NCI-H1694 (cell line): ENCODE results near the gene PARD3.
"Not testable (repeated sequence)": the region's sequence is repeated elsewhere in the genome, so short reads cannot be mapped to it uniquely, and the experiment has no call there.

ENCODE experiments used
- DNase-seq: peaks from one replicate; lab custom pipeline; 2025; lab: John Stamatoyannopoulos, UW

The PARD3 gene

DNA sequence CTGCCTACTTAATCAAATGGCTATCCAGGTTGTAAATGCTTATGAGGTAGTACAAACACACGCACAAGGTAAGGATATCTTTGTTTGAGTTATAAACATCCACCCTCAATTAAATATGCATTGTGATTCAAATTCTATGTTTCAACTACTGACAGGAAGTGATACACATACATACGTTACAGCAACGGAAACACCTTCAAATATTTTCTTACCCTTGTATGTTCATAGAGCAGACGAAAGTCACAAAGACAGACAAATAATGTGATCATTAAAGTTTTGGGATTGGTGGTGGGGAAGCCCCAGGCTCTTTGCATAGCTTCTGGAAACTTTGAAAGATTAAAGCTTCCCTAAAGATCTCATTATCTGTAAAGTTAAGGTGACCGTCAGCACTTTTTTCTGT lies 521.0 kb downstream of the PARD3 start:
- no peak for DNase-seq

DNA sequence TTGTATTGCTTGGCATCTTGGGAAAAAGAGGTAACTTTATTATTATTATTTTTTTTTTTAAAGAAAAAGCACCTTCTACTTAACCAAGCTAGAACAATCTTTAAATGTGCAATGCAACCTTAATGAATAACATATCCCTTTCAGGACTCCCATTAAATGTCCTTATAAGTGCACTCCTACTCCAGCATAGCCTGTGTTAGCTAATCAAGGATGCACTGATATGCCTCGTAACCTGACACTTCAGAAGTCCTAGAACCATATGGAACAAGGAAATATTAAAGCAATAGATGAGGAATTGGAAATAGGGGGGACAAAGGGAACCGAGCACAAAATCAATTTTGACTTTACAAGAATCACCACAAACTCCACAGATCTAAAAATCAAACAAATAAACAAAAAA lies 522.4 kb downstream of the PARD3 start:
- DNase-seq, result no peak

- DNase-seq, result no peak
Measured at GRCh38 chr10:34292194-34292565, 522.9 kb downstream of the PARD3 start.

DNA sequence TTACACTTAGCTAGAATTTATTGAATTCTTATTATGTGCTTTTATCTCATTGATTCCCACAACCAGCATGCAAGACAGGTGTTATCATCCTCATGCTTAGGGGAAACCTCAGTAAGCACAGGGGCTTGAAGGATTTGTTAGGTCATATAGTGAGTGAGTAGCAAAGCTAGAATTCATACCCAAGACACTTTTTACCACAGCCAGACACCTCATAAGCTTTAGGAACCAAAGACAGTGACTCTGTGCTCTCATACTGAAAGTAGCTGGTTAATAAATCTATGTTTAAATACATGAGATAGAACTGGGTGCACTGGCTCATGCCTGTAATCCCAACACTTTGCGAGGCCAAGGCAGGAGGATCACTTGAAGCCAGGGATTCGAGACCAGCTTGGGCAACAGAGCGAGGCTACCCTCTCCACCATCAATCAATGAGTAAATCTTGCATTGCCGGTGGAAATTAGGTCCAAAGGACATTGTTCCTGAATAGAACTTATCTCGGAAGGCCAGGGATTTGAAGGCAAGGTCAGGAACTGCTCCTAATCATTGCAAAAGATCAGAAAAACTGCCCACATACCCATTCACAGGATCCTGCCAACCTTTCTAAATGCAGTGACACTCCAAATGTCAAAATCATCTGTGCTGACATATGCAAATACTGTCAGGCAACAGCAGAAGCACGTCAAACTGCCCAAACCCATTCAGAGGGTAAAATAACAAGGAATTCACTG lies 523.5 kb downstream of the PARD3 start:
- no peak for DNase-seq

DNA sequence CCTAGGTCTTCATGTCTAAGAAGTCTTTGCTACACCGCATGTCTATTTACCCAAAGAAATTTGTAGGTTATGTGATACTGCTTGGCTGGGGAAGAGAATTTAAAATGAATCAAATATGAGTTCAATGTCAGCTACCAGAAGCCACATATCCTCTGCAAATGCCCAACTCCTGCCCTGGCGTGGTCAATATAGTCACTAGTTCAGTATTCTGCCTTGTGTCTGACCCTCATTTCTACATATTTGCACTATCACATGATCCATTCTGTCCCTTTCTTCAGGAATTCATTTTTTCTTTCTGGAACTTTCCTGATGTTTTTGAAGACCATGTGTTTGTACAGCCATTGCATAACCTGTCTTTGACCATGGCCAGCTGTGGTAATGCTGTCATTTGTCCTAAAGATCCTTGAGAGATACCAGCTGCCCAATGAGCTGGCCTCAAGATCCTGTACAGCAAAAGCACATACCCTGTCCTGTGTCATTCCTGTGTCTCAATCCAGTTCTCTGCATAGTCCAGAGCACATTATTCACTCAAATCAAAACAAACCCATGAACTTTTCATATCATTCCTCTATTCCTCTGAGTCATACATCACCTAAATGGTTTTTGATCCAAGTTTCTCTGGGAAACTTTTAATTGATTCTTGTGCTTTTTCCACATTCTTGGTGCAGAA lies 524.5 kb downstream of the PARD3 start:
- DNase-seq, result no peak

DNA sequence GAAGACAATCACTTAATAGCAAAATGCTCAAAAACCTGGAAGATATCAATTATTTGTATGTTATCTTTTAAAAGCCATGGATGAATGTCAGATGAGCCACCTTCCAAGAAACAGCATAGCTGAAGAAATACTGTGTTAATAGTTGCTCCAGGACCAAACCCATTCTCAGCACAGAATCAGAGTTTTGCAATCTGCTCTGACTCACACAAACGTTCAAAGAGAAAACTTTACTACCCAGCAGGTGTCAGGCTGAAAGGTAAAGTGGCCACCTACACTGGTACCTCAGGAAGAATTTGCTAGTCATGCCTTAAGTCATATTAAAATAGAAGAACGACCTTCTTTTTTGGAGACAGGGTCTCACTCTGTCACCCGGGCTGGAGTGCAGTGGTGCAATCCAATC lies 526.5 kb downstream of the PARD3 start:
- DNase-seq, result no peak

DNA sequence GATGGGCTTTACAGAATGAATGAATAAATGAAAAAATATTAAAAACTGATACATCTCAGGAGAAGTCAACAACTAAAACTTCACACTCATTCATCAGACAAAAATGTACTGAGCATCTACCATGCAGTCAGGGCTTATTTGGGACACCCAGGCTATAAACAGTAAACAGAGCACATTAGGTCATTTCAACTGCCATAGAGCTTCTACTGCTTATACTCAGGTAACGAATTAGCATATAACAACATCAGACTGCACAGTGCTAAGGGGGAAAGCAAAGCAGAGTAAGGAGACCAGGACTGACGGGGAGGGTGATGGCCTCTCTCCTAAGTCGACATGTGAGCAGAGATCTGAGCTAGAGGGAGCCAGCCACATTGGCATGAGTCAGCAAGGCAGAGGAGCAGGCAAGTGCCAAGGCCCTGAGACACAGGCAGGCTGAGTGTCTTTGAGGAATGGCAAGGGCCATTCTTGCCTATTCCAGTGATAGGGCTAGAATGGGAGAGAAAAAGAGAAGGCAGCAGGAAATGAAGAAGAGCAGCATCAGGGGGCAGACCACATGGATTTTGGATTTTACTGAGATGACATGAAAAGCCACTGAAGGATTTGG lies 528.9 kb downstream of the PARD3 start:
- DNase-seq, result no peak

DNA sequence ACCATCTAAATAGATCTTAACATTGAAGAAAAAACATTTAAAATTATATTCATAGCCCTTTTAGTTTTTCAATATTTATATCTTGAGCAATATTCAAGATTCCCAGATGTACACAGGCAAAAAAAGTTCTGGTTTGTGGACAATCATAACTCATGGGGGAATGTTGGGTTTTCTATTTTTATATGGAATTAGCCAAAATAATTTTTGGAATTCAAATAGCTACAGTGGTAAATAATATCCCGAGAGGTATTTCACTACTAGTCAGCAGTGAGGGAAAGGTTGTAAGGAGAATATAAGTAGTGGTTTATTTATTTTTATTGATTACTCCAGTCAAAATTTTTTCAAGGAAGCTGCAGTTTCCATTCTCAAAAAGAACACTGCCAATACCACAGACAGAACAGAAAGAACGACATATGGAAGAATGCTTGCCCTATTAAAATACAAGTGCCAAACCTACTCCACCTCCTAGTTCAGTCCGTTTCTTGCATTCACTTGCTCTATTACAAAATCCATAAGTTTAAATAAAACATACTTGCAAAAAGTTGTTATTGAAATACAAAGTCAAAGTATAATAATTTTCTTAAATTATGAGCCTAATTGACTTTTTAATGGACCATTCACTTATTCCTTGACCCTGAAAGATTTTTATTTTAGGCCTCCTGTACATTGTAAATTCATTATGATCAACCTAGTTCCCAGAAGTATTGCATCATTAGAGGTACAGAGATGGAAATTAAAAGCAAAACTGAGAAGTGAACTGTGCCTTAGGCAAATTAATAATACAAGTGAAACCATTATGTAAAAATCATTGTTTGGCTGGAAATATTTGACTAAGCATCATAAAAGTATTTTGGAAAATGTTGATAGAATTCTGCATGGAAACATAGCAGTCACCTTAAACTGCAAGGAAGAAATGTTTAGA lies 533.2 kb downstream of the PARD3 start:
- no peak for DNase-seq

GRCh38 chr10:34280599-34281374 lies 534.3 kb downstream of the PARD3 start:
- no peak for DNase-seq

DNA sequence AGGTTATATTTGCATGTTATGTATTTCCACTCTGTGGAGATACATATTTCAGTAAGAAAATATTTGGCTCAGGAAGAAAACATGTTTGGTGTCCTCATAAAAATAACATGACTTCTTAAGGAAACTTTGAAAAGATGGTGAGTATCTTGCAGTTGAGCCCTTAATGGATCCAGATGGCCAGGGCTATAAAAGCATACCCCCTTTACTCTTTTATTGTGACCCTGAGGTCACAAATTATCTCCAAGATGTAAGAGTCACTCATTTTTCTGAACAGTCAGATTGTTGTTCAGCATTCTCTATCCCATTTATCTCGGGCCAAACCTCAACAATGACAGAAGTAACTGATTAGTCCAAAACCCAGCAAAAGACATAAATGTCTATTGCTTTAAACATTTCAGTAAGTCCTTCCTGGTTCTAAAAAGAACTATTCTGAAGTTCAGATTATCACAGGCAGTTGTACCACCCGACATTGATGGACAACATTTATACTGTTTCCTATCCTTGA lies 539.4 kb downstream of the PARD3 start:
- DNase-seq, result no peak

DNA sequence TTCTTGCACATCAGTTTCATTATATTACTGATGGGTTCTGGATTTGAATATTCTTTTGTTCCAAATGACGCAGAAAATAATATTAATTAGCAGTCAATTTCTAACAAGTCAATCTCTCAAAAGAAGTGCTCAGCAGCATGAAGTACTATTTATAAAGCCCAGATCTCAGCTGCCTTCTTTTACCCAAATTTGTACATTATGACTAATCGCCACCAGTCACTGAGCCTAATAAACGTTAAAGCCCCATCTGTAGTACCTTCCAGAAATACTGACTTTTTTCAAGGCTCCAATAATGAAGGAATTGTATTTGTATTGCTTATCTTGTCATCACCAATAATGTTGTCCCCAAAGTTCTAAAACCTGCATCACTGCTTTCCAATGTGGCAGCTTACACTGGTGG lies 540.2 kb downstream of the PARD3 start:
- no peak for DNase-seq

- DNase-seq, result no peak
Measured at GRCh38 chr10:34273340-34273739, 541.8 kb downstream of the PARD3 start.

DNA sequence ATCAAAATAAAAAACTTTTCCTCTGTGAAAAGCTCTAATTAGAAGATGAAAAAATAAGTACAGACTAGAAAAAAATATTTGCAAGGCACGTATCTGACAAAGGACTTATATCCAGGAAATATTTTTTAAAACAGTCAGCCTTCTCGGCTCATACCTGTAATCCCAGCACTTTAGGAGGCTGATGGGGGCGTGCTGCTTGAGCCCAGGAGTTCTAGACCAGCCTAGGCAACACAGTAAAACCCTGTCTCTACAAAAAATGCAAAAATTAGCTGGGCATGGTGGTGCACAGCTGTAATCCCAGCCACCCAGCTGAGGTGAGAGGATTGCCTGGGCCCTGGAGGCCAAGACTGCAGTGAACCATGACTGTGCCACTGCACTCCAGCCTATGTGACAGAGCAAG lies 542.8 kb downstream of the PARD3 start:
- DNase-seq, result no peak

- DNase-seq, result not testable (repeated sequence)
Measured at GRCh38 chr10:34268410-34268809, 546.7 kb downstream of the PARD3 start.

- DNase-seq, result no peak
Measured at GRCh38 chr10:34262985-34263384, 552.1 kb downstream of the PARD3 start.

- no peak for DNase-seq
Measured at GRCh38 chr10:34260904-34261303, 554.2 kb downstream of the PARD3 start.

DNA sequence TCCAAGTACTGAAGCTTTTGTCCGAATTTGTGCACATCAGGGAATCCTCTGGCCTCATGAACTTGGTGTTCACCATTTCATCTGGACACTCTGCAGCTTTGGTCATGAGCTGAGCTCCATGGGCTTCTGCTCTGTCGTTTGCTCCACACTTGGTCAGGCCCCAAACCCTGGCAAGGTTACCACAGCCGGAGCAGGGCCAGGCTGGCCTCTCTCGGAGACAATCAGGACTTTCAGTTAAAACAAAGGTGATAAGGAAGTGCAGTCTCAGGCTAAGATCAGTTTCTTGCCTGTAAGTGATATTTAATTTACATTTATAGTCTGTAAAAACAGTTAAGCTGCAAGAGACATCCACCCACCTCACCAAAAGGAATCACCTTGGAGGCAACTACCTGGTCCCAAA lies 558.9 kb downstream of the PARD3 start:
- no peak for DNase-seq

DNA sequence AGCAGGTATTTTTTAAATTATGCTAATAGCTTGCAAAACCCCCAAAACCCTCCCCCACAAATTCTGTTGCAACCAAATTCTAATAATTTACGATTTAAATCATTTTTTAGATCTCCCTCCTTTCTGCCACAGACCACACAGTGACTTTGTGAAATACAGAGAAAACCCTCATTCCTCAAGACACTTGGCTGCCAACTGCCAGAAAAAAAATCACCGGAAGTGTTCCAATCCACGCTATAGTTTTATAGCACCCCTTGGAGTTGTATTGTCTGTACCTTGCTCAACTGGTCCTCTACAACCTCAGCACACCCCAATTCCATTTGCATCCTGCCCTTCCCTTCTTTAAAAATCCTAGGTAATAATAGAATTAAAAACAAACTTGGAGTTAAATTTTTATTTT lies 560.1 kb downstream of the PARD3 start:
- no peak for DNase-seq

GRCh38 chr10:34254596-34254995 lies 560.5 kb downstream of the PARD3 start:
- DNase-seq, result peak; percentile 25

- no peak for DNase-seq
Measured at GRCh38 chr10:34252111-34252510, 563.0 kb downstream of the PARD3 start.

DNA sequence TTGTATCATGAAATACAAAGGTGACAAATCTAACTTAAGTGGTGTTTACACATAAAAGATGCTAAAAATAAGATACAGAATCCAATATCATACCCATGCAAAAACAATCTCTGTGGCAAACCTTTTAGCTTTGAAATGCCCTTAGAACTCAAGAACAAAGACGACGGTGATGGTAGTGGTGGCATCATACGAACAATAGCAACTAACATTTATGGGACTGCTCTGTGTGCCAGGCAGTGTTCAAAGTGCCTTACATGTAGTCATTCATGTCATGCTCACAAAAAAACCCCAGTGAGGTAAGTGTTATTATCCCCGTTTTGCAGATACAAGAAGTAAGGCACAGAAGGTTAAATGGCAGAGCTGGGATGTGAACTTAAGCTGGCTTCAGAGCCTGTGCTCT lies 563.9 kb downstream of the PARD3 start:
- DNase-seq, result no peak
